Testis (tissue), 2 donors: Measurements from ENCODE around the gene IL36B.

ENCODE experiments used
- CTCF ChIP-seq, 3 experiments: fragments of 450-650 bp in 2 of 3; fragments of 200-600 bp in 1 of 3; sonication (generic) in 1 of 3; IDR thresholded peaks; one replicate each; pipeline ENCODE4 v1.5.1; 2016 to 2019; ENCODE audit warnings: antibody characterized with exemption in 3 of 3, mild to moderate bottlenecking in 2 of 3, moderate library complexity in 1 of 3
- POLR2A ChIP-seq: fragments of 450-650 bp; IDR thresholded peaks from one replicate; pipeline ENCODE4 v1.6.1; 2017; ENCODE audit warnings: antibody characterized with exemption, mild to moderate bottlenecking, moderate library complexity

GRCh38 chr2:113098041-113098440 lies 45.4 kb upstream of the IL36B start:
- TF ChIP-seq POLR2A (no peak), CTCF (IDR thresholded peaks at IDR 0.05) (no peak)
